Pancreas (tissue), 10 donors: Measurements from ENCODE around the gene CAMK1D. TPM values are rescaled to one million over a fixed set of nuclear protein-coding genes. Genes with fewer than 3 reads are reported as not detected.

Experiments
- ATAC-seq, 4 donors: fragments of 200-7000 bp; cut with Tn5 transposase; one replicate each; pipeline versions ENCODE4 v1.8.0 to v1.9.1; 2020; ENCODE audit warnings: mild to moderate bottlenecking in 4 of 4, moderate library complexity in 4 of 4
- DNase-seq, 6 donors: peaks; one replicate each; pipeline ENCODE4 v3.0.0-alpha.2; 2020
- FAIRE-seq: peaks from 2 replicates; lab custom pipeline; 2012; peaks lifted over from hg19 to GRCh38; lab: Jason Lieb, UNC
- H3K27ac ChIP-seq, 4 donors: fragments of 200-600 bp; sonication (generic); 1 replicate in 3 of 4; 2 replicates in 1 of 4; pipeline versions ENCODE4 v1.5.0 to v1.8.0; 2020
- H3K27me3 ChIP-seq, 4 donors: fragments of 200-600 bp; one replicate each; pipeline ENCODE4 v1.8.0; 2021
- H3K36me3 ChIP-seq, 3 donors: fragments of 200-600 bp; sonication (generic) in 1 of 3; one replicate each; pipeline versions ENCODE4 v1.5.0 to v1.8.0; 2020 to 2021
- H3K4me1 ChIP-seq, 3 donors: fragments of 200-600 bp; one replicate each; pipeline ENCODE4 v1.8.0; 2021
- H3K4me3 ChIP-seq, 4 donors: fragments of 200-600 bp; sonication (generic) in 2 of 4; one replicate each; pipeline versions ENCODE4 v1.5.0 to v1.8.0; 2020 to 2021
- H3K9me3 ChIP-seq, 4 donors: fragments of 200-600 bp; one replicate each; pipeline ENCODE4 v1.8.0; 2021
- CTCF ChIP-seq, 4 donors: fragments of 200-600 bp; sonication (generic) in 3 of 4; IDR thresholded peaks; one replicate each; pipeline versions ENCODE4 v1.5.0 to v1.8.0; 2021; ENCODE audit warnings: antibody characterized with exemption in 4 of 4
- WGBS, 2 donors: extraction: QIAGEN DNeasy Blood & Tissue Kit; methylation state at CpG; one replicate each; pipeline ENCODE4 v1.1.7; 2013; 5-methylcytosine and 5-hydroxymethylcytosine counted together
- intact Hi-C, 3 donors: fragments of 100-400 bp; cut with DNase I; formaldehyde crosslinking; loops; one replicate each; pipeline versions ENCODE4 v1.11.1 to v1.14.2; 2022
- polyA plus RNA-seq, 2 donors: library from polyadenylated mRNA; stranded (reverse); fragments of 200-250 nt; gene quantifications; one replicate each; pipeline ENCODE4 v1.2.3, GENCODE V29; 2013
- total RNA-seq, 6 donors: library from RNA; stranded (reverse); fragmentation: NEBNext Ultra II Directional in 4 of 6; extraction: Animal tissue kit (Norgen Biotek cat#: 25700) in 4 of 6; gene quantifications; one replicate each; pipeline versions ENCODE4 v1.2.1 to v1.2.4, GENCODE V29; 2021 to 2023
- donor health status: healthy with polysubstance abuse.
- donor health status: DM: no; HTN: no; CAD: no; lungs with moderate emphysema.
- donor health status: DM: no; HTN: no; CAD: no.
- donor health status: control.
- donor health status: control.
- donor health status: Bipolar disorder and iron deficiency.
- donor health status: DM: yes; HTN: yes; CAD: no.
- donor health status: DM: no; HTN: no; CAD: no.
- donor health status: DM: no; HTN: no; CAD: no.
- donor health status: DM: yes; HTN: yes; CAD: no.

Gene CAMK1D
- total and polyA plus RNA-seq, 8 donors, result 2.9 to 30.1 (median 22.7) TPM

GRCh38 chr10:12512332-12513002 is 163.1 kb downstream of the CAMK1D start:
- ATAC-seq (peak; percentile 35 to 70 (median 64)), DNase-seq (no peak), FAIRE-seq (no peak)
- no peaks in the 10 kb centered on the region for H3K9me3 ChIP-seq
- intact Hi-C loops, result no loop called here
- H3K27me3 ChIP-seq, result no peaks in the 10 kb centered on the region
- H3K27ac ChIP-seq, result no peak overlapping the region
- H3K36me3 ChIP-seq, result no peaks in the 10 kb centered on the region
- no peaks in the 10 kb centered on the region for H3K4me1 ChIP-seq
- no peak overlapping the region for H3K4me3 ChIP-seq
- 53 to 60% methylated on average over 18 of the region's 18 CpGs for WGBS, 2 donors
- TF ChIP-seq CTCF (IDR thresholded peaks at IDR 0.05), result no peak

DNA sequence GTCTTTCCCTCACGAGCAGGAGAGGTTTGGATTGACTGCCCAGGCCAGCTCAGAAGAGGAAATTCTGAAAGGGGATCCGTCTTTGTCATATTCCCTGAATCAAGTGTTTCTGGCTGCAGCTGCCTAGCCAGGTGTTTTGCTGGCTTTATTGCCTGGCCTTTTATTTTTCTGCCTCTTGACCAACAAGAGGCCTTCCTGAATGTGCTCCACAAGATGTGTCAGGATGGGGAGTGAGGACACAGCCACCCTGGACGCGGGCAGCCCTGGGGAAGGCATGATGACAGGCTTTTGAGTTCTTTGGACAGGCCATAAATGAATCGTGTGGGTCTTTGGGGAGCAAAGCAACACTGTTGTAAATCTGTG is 163.6 kb downstream of the CAMK1D start:
- no peak for DNase-seq
- WGBS, 2 donors, result 69 to 72% methylated on average over 5 of the region's 5 CpGs
- no peak overlapping the region for H3K4me3 ChIP-seq
- ATAC-seq, result peak in 3 of 4 donors; percentile 17 to 35 (median 33)
- H3K27me3 ChIP-seq, result no peaks in the 10 kb centered on the region
- no peaks in the 10 kb centered on the region for H3K4me1 ChIP-seq
- no peak for FAIRE-seq
- TF ChIP-seq CTCF (IDR thresholded peaks at IDR 0.05), result no peak
- H3K36me3 ChIP-seq, result no peaks in the 10 kb centered on the region
- intact Hi-C loops, result no loop called here
- no peak overlapping the region for H3K27ac ChIP-seq
- no peaks in the 10 kb centered on the region for H3K9me3 ChIP-seq

DNA sequence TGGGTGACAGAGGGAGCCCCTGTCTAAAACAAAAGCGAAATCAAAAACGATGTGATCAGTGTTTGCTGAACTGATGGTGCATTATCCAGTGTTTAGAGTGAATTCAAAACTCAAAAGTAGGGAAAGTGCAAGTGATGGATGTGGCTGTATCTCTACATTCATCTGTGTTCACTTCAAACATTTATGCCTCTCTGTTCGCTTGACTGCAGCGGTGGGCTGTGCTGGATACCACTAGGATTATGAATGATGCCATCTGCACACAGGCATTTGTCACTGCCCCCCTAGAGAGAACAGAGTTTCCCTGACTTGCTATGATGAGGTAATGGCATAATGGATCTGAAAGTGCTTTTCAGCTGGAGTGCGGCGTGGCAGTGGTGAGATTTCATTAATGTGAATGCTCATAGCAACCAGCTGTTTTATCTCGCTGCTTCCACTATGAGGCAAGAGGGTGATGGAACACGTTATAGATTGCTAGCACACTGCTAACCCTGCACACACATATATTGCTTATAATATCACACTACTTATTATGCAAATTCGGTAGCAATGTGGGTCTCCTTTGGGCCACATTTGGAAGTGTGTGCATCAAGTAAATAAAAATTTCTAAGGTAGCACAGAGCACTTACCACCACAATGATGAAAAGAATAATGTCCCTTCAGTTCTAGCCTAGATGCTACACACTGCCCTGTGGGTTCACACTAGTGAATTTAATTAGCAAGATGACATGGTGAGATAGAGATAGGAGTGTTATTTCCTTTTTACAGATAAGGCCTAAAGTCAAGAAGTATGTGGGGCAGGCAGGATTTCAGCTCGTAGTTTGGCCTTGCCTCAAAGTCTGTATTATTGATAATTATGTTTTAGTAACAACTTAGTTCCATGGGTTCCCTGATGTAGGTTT is 164.7 kb downstream of the CAMK1D start:
- H3K4me1 ChIP-seq, result no peaks in the 10 kb centered on the region
- ATAC-seq, result peak in 2 of 4 donors; percentile 58 to 73
- WGBS, 2 donors, result 77 to 78% methylated on average over 10 of the region's 10 CpGs
- no peaks in the 10 kb centered on the region for H3K36me3 ChIP-seq
- no peak for FAIRE-seq
- H3K27me3 ChIP-seq, result no peaks in the 10 kb centered on the region
- no peak overlapping the region for H3K4me3 ChIP-seq
- intact Hi-C loops, result no loop called here
- no peaks in the 10 kb centered on the region for H3K9me3 ChIP-seq
- no peak for DNase-seq
- TF ChIP-seq CTCF (IDR thresholded peaks at IDR 0.05), result no peak
- H3K27ac ChIP-seq, result no peak overlapping the region

GRCh38 chr10:12518024-12518423 is 168.7 kb downstream of the CAMK1D start:
- 93% methylated on average over 1 of the region's 1 CpG for WGBS, 2 donors
- no peak for DNase-seq
- no peak for TF ChIP-seq CTCF (IDR thresholded peaks at IDR 0.05)
- H3K4me1 ChIP-seq, result peaks cover 0 to 8% (median 5%) of the 10 kb centered on the region in 3 donors
- intact Hi-C loops, result no loop called here
- H3K4me3 ChIP-seq, result no peak overlapping the region
- no peaks in the 10 kb centered on the region for H3K27me3 ChIP-seq
- no peak for ATAC-seq
- H3K36me3 ChIP-seq, result no peaks in the 10 kb centered on the region
- FAIRE-seq, result no peak
- no peak overlapping the region for H3K27ac ChIP-seq
- no peaks in the 10 kb centered on the region for H3K9me3 ChIP-seq
